Omental fat pad (tissue), 4 donors: ENCODE results near the gene YPEL1. TPM values are rescaled to one million over a fixed set of nuclear protein-coding genes. Genes with fewer than 3 reads are reported as not detected.
"Not testable (repeated sequence)": the region's sequence is repeated elsewhere in the genome, so short reads cannot be mapped to it uniquely, and the experiment has no call there.

Source experiments
- ATAC-seq: fragments of 150-250 bp; one replicate; pipeline ENCODE4 v1.9.1; 2016; ENCODE audit warnings: mild to moderate bottlenecking, moderate library complexity; ENCODE audit not compliant: low FRiP score
- DNase-seq: peaks from one replicate; pipeline ENCODE4 v3.0.0-alpha.2; 2019; ENCODE audit warnings: low spot score
- total RNA-seq, 4 donors: library from RNA; depleted of rRNA; stranded (reverse); fragments of >200 nt; gene quantifications; one replicate each; pipeline ENCODE4 v1.1.0, GENCODE V29; 2016
- TF ChIP-seq, protein P1 (sequence below), 3 donors: fragments of 450-650 bp; IDR thresholded peaks; one replicate each; pipeline ENCODE4 v1.5.1; 2016 to 2017; ENCODE audit warnings: antibody characterized with exemption in 3 of 3, mild to moderate bottlenecking in 3 of 3, moderate library complexity in 2 of 3

The YPEL1 gene
- total RNA-seq, 4 donors from 2014 or later: 2.0 to 5.4 (median 3.7) TPM

DNA sequence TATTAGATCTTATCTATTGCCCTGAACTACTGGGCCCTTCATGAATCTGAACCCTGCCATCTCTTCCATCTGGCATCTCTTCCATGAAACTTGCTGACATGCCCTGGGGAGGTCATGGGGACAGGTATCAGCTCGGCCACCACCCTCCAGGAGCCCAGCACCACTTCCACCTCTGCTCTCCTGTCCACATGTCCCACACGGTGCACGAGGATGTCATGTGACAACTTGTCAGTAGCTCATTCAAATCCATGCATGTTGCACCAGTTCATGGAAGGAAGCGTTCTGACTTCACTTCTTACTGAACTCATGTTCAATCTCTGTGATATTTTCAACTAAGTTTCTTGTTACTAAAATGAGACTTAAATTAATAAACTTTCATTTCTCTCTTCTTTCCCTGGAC is 16.6 kb downstream of the YPEL1 start:
- TF ChIP-seq, protein P1, sequence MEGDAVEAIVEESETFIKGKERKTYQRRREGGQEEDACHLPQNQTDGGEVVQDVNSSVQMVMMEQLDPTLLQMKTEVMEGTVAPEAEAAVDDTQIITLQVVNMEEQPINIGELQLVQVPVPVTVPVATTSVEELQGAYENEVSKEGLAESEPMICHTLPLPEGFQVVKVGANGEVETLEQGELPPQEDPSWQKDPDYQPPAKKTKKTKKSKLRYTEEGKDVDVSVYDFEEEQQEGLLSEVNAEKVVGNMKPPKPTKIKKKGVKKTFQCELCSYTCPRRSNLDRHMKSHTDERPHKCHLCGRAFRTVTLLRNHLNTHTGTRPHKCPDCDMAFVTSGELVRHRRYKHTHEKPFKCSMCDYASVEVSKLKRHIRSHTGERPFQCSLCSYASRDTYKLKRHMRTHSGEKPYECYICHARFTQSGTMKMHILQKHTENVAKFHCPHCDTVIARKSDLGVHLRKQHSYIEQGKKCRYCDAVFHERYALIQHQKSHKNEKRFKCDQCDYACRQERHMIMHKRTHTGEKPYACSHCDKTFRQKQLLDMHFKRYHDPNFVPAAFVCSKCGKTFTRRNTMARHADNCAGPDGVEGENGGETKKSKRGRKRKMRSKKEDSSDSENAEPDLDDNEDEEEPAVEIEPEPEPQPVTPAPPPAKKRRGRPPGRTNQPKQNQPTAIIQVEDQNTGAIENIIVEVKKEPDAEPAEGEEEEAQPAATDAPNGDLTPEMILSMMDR (IDR thresholded peaks at IDR 0.05): no peak
- ATAC-seq (no peak), DNase-seq (no peak)

- no peak for ATAC-seq
- TF ChIP-seq, protein P1 (IDR thresholded peaks at IDR 0.05): no peak
- no peak for DNase-seq
Measured at GRCh38 chr22:21718499-21718898, 17.1 kb downstream of the YPEL1 start.

- not testable (repeated sequence) for DNase-seq, ATAC-seq
Measured at GRCh38 chr22:21716395-21717122, 19.0 kb downstream of the YPEL1 start.

DNA sequence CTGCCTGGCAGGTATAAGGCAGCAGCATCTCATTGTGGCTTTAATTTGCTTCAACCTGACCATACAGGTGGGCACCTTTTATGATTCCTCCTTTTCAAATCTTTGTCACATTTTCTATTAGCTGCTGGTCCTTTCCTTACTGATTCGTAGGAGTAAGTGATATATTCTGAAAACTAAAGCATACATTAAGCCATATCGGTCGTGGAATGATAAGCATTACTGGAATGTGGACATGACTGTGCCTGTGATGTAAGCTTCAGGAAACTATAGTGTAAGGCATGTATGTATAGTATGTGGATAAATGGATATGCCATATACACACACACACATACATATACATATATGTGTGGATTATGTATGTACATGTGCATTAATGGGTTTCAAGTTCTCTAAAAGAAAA is 20.8 kb downstream of the YPEL1 start:
- ATAC-seq: no peak
- TF ChIP-seq, protein P1 (IDR thresholded peaks at IDR 0.05): no peak
- DNase-seq: no peak

DNA sequence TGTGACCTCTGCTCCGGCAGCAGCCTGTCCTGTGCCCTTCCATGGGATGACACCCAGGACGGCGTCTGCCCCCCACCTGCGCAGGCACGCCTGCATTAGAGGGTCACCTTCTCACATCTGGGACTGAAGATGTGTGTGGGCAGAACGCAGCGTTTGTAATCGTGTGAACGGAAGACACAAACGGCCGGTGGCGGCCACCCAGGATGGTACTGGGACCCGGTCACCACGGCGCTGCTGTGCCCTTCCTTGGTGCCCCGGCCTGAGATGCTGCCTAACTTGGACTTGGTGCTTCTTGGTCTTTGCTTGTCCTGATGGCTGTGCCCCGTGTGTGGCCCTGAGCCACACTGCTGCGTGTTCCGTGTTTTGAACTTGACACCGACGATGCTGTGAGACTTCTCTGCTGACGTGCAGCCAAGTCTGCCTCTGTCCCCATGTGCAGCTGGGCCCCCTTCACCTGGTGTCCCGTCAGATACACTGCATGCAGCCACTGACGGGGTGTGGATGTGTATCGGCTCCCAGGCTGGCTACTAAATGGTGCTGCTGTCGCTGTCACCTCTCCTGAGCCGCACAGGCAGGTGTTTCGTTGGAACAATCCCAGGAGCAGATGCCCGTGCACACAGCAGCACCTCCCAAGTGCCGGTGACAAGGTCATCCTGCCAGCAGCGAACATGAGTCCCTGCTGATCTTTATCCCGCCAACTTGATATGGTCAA is 21.4 kb downstream of the YPEL1 start:
- no peak for DNase-seq
- TF ChIP-seq, protein P1 (IDR thresholded peaks at IDR 0.05): no peak
- no peak for ATAC-seq

DNA sequence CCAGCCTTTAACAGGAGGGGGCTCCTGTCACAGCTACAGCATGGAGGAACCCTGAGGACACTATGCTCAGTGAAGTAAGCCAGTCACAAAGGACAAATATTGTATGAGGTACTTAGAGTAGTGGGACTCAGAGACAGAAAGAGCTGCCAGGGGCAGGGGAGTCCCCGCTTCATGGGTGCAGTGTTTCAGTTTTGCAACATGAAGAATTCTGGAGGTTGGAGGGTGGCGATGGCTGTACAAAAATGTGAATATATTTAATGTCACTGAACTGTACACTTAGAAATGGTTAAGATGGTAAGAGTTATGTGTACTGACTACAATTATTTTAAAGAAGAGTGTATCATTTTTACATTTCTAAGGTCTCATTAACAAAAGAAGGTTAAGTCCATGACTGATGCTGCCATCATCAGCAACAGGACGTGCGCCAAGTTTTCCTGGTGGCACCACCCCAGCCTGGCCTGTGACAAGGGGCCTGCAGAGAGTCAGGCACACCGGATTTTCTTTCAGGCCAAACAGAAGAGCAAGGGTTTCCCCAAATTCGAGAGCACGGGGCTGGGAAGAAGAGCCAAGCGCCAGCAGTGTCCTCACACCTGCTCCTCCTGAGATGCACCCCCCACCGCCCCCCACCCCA is 22.1 kb downstream of the YPEL1 start:
- TF ChIP-seq, protein P1 (IDR thresholded peaks at IDR 0.05): no peak
- DNase-seq (no peak), ATAC-seq (no peak)

GRCh38 chr22:21712751-21713427 is 22.7 kb downstream of the YPEL1 start:
- DNase-seq (no peak), ATAC-seq (peak; percentile 83)
- TF ChIP-seq, protein P1 (IDR thresholded peaks at IDR 0.05): peak in 1 of 3 donors; percentile 68
